GM12878 (cell line): Measurements from ENCODE around the gene THADA. TPM values are rescaled to one million over a fixed set of nuclear protein-coding genes. Genes with fewer than 3 reads are reported as not detected.

Experiments
- ATAC-seq: fragments of 200-7000 bp; cut with Tn5 transposase; 3 replicates; pipeline ENCODE4 v1.9.1; 2020; ENCODE audit warnings: mild to moderate bottlenecking, moderate library complexity
- BruUV-seq: library from RNA; stranded (reverse); fragments of 400-500 nt; replicated peaks from 2 replicates; lab custom pipeline; 2021; lab: Mats Ljungman, UMichigan
- CTCF ChIA-PET: fragments of 300-600 bp; sonication (Branson Sonifier 250); formaldehyde crosslinking; extraction: SDS; loops from one replicate; lab custom pipeline; 2021; ENCODE audit warnings: inconsistent platforms; lab: Yijun Ruan, JAX
- POLR2A ChIA-PET: fragments of 350-600 bp; formaldehyde crosslinking; extraction: SDS; loops from one replicate; lab custom pipeline; 2021; ENCODE audit warnings: inconsistent platforms; lab: Charles Lee
- RAD21 ChIA-PET: fragments of 300-600 bp; sonication (Branson Sonifier 250); formaldehyde crosslinking; loops from one replicate; lab custom pipeline; 2023; ENCODE audit warnings: antibody characterized with exemption; ENCODE audit not compliant: unreplicated experiment; lab: Charles Lee
- SMC1A ChIA-PET: fragments of 300-600 bp; sonication (Branson Sonifier 250); formaldehyde crosslinking; loops from one replicate; lab custom pipeline; 2023; ENCODE audit not compliant: unreplicated experiment, uncharacterized antibody; lab: Charles Lee
- DNase-seq: peaks from one replicate; pipeline ENCODE4 v3.0.0-alpha.2; 2011; ENCODE audit warnings: low read depth, low spot score
- FAIRE-seq: peaks from 3 replicates; lab custom pipeline; 2011; peaks lifted over from hg19 to GRCh38; lab: Jason Lieb, UNC
- H2AFZ ChIP-seq: 2 replicates; pipeline ENCODE4 v1.6.0; 2011; ENCODE audit warnings: low read depth, low read length, control low read depth; ENCODE audit not compliant: control insufficient read depth
- H3K27ac ChIP-seq: 2 replicates; pipeline ENCODE4 v1.5.1; 2011; ENCODE audit warnings: control low read depth; ENCODE audit not compliant: control insufficient read depth, insufficient read depth
- H3K27me3 ChIP-seq, 2 experiments: replicated peaks in 1 of 2; 2 replicates each; pipeline versions ENCODE4 v1.6.0 to v1.6.1; 2011; ENCODE audit warnings: low read length in 1 of 2; ENCODE audit not compliant: control insufficient read depth in 2 of 2, insufficient read depth in 2 of 2
- H3K36me3 ChIP-seq, 2 experiments: 2 replicates each; pipeline ENCODE4 v1.5.1; 2011; ENCODE audit warnings: low read length in 1 of 2; ENCODE audit not compliant: control insufficient read depth in 2 of 2, insufficient read depth in 2 of 2
- H3K4me1 ChIP-seq: 2 replicates; pipeline ENCODE4 v1.6.1; 2011; ENCODE audit warnings: mild to moderate bottlenecking, low read length, moderate library complexity, mixed read lengths; ENCODE audit not compliant: control insufficient read depth, insufficient read depth
- H3K4me2 ChIP-seq: 2 replicates; pipeline ENCODE4 v1.6.0; 2011; ENCODE audit warnings: control low read depth; ENCODE audit not compliant: control insufficient read depth, insufficient read depth
- H3K4me3 ChIP-seq: fragments of 200-600 bp; sonication (generic); 2 replicates; pipeline ENCODE4 v1.5.1; 2016
- H3K79me2 ChIP-seq: 2 replicates; pipeline ENCODE4 v1.6.0; 2011; ENCODE audit warnings: low read length; ENCODE audit not compliant: control insufficient read depth, insufficient read depth
- H3K9ac ChIP-seq: 2 replicates; pipeline ENCODE4 v1.8.0; 2011; ENCODE audit warnings: low read length, control low read depth, mixed read lengths; ENCODE audit not compliant: control insufficient read depth, insufficient read depth
- H3K9me3 ChIP-seq: replicated peaks from 3 replicates; pipeline ENCODE4 v1.5.1; 2011; ENCODE audit warnings: mild to moderate bottlenecking, low read length; ENCODE audit not compliant: control insufficient read depth, insufficient read depth
- H4K20me1 ChIP-seq: 2 replicates; pipeline ENCODE4 v1.6.0; 2011; ENCODE audit not compliant: control insufficient read depth, insufficient read depth
- ETV6 ChIP-seq, 2 experiments: fragments of 450-650 bp in 1 of 2; IDR thresholded peaks in 1 of 2; conservative IDR thresholded peaks in 1 of 2; 2 replicates each; pipeline ENCODE4 v1.6.1; 2014; ENCODE audit warnings: antibody characterized with exemption in 1 of 2, borderline replicate concordance in 1 of 2, low read depth in 1 of 2, mild to moderate bottlenecking in 1 of 2, moderate library complexity in 1 of 2
- MTA2 ChIP-seq: fragments of 450-650 bp; IDR thresholded peaks from 2 replicates; pipeline ENCODE4 v1.6.1; 2016; ENCODE audit warnings: low read depth, mild to moderate bottlenecking, moderate library complexity
- WGBS: methylation state at CpG from one replicate; pipeline ENCODE4 v1.1.6; 2016; ENCODE audit warnings: low lambda C conversion rate; ENCODE audit not compliant: insufficient replicate concordance, insufficient coverage; ENCODE audit errors: missing lambda C conversion rate; 5-methylcytosine and 5-hydroxymethylcytosine counted together
- in situ Hi-C: fragments of 300-500 bp; cut with MboI; formaldehyde crosslinking; loops from 9 replicates; pipeline ENCODE4 v1.14.3; 2018; ENCODE audit warnings: mixed read lengths
- intact Hi-C: fragments of 100-400 bp; cut with micrococcal nuclease; formaldehyde crosslinking; loops from one replicate; pipeline ENCODE4 v1.14.2; 2022; ENCODE audit not compliant: unreplicated experiment
- polyA plus RNA-seq, 11 experiments: library from polyadenylated mRNA; depleted of rRNA in 4 of 11; unstranded in 6 of 11; stranded (reverse) in 5 of 11; fragments of >200 nt; fragmentation: Nextera tagmentation in 4 of 11; fragmentation: Illumina TruSeq in 1 of 11; extraction: Ambion mirVana in 4 of 11; extraction: Trizol in 1 of 11; gene quantifications; 1 replicate in 1 of 11; 2 replicates in 10 of 11; pipeline versions ENCODE4 v1.2.1 to v1.2.3, GENCODE V29; 2011 to 2016; ENCODE audit warnings: inconsistent platforms in 2 of 11, missing spikeins in 2 of 11, low read depth in 1 of 11
- total RNA-seq, 4 experiments: library from RNA; depleted of rRNA in 3 of 4; stranded (reverse); fragments of >200 nt in 3 of 4; fragmentation: Illumina TruSeq in 1 of 4; extraction: Trizol in 1 of 4; gene quantifications; 2 replicates each; pipeline versions ENCODE4 v1.2.1 to v1.2.3, GENCODE V29; 2013 to 2021
- TF ChIP-seq, protein P1 (sequence below): IDR thresholded peaks from 2 replicates; pipeline ENCODE4 v1.6.1; 2012; ENCODE audit warnings: low read depth, low read length, improper control_type of control experiment
- TF ChIP-seq, protein P2 (sequence below): fragments of 450-650 bp; formaldehyde crosslinking; IDR thresholded peaks from 2 replicates; pipeline ENCODE4 v1.4.0; 2022; ENCODE audit warnings: mild to moderate bottlenecking, moderate library complexity

The THADA gene
- total and polyA plus RNA-seq, 10 of the 15 experiments (the other 5 are each of a cell fraction or from before 2014, with no cell fraction given), result 14.6 to 33.2 (median 23.2) TPM

DNA sequence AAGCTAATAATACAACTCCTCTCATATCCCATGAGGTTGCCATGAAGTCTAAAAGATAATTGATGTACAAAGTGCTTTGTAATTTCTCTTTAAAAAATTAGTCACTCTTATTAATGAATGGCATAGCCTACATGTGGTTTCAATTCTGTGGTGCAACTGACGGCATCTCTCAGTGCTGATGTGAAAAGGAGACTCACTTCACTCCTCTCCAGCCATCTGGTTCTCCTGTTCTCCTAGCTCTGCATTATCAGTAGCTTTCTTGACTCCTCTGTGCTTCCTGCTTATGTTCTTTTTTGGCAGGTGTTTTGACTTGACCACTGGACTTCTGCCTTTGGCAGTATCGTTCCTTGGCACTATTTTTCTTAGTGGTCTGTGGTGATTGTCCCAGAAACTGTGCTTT, 234.6 kb downstream of the THADA start:
- DNase-seq (no peak), FAIRE-seq (no peak), ATAC-seq (peak; percentile 93)
- Histone ChIP-seq H3K27ac (no peak overlapping the region), H3K27me3 (no peaks in the 10 kb centered on the region), H3K9me3 (no peaks in the 10 kb centered on the region), H3K4me1 (no peaks in the 10 kb centered on the region), H3K79me2 (no peaks in the 10 kb centered on the region), H3K9ac (no peak overlapping the region), H3K4me3 (no peak overlapping the region), H3K36me3 (no peaks in the 10 kb centered on the region), H3K4me2 (no peak overlapping the region), H4K20me1 (no peaks in the 10 kb centered on the region), H2AFZ (no peak overlapping the region)
- CTCF ChIA-PET, result interaction anchor here (0.8 to 1.6 kb wide), 3 partner anchors 9 to 124 kb away, joined by 4 to 5 read pairs (median 5); no protein-coding TSS in a partner anchor
- TF ChIP-seq, protein P1, sequence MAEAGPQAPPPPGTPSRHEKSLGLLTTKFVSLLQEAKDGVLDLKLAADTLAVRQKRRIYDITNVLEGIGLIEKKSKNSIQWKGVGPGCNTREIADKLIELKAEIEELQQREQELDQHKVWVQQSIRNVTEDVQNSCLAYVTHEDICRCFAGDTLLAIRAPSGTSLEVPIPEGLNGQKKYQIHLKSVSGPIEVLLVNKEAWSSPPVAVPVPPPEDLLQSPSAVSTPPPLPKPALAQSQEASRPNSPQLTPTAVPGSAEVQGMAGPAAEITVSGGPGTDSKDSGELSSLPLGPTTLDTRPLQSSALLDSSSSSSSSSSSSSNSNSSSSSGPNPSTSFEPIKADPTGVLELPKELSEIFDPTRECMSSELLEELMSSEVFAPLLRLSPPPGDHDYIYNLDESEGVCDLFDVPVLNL, result no peak
- TF ChIP-seq, protein P2, sequence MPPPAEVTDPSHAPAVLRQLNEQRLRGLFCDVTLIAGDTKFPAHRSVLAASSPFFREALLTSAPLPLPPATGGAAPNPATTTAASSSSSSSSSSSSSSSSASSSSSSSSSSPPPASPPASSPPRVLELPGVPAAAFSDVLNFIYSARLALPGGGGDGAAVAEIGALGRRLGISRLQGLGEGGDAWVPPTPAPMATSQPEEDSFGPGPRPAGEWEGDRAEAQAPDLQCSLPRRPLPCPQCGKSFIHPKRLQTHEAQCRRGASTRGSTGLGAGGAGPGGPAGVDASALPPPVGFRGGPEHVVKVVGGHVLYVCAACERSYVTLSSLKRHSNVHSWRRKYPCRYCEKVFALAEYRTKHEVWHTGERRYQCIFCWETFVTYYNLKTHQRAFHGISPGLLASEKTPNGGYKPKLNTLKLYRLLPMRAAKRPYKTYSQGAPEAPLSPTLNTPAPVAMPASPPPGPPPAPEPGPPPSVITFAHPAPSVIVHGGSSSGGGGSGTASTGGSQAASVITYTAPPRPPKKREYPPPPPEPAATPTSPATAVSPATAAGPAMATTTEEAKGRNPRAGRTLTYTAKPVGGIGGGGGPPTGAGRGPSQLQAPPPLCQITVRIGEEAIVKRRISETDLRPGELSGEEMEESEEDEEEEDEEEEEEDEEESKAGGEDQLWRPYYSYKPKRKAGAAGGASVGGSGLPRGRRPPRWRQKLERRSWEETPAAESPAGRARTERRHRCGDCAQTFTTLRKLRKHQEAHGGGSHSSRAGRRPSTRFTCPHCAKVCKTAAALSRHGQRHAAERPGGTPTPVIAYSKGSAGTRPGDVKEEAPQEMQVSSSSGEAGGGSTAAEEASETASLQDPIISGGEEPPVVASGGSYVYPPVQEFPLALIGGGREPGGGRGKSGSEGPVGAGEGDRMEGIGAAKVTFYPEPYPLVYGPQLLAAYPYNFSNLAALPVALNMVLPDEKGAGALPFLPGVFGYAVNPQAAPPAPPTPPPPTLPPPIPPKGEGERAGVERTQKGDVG (CRISPR knock-in tag), result no peak
- TF ChIP-seq ETV6 (conservative IDR thresholded peaks at IDR 0.05 in 1 of 2, IDR thresholded peaks at IDR 0.05 in 1 of 2; ENCODE audit: borderline replicate concordance in 1 of 2, low read depth in 1 of 2), result no peak
- peak; percentile 56; the same call in 1 of the 2 replicates for TF ChIP-seq MTA2
- POLR2A ChIA-PET, result no interaction called here
- intact Hi-C loops (no loop called here), in situ Hi-C loops (no loop called here)
- no TSS peak for BruUV-seq
- SMC1A ChIA-PET, result interaction anchor here (0.8 to 2.3 kb wide), 9 partner anchors 8 to 132 kb away, joined by 3 to 8 read pairs (median 4); no protein-coding TSS in a partner anchor
- 13% methylated on average over 2 of the region's 2 CpGs for WGBS
- RAD21 ChIA-PET, result interaction anchor here (1.0 to 1.1 kb wide), 2 partner anchors 65 to 132 kb away, joined by 4 to 5 read pairs; no protein-coding TSS in a partner anchor
